Mesodermal cell (in vitro differentiated cells): ENCODE results near the gene DEFB124.

Experiments
- H3K27ac ChIP-seq: 2 replicates; pipeline ENCODE4 v1.7.0; 2013; ENCODE audit warnings: mild to moderate bottlenecking, low read depth, low read length, moderate library complexity; ENCODE audit not compliant: severe bottlenecking
- H3K36me3 ChIP-seq: 2 replicates; pipeline ENCODE4 v1.7.1; 2013; ENCODE audit warnings: mild to moderate bottlenecking, low read length, moderate library complexity; ENCODE audit not compliant: control insufficient read depth, insufficient read depth
- H3K4me1 ChIP-seq: one replicate; pipeline ENCODE4 v1.7.1; 2013; ENCODE audit warnings: mild to moderate bottlenecking, low read length; ENCODE audit not compliant: insufficient read depth, control insufficient read depth, poor library complexity, severe bottlenecking
- H3K4me3 ChIP-seq: 2 replicates; pipeline ENCODE4 v1.7.0; 2013; ENCODE audit warnings: low read length, control low read depth, mild to moderate bottlenecking; ENCODE audit not compliant: insufficient read depth, poor library complexity, severe bottlenecking; ENCODE audit errors: extremely low read depth
- H3K9me3 ChIP-seq: 2 replicates; pipeline ENCODE4 v1.7.1; 2013; ENCODE audit warnings: mild to moderate bottlenecking, low read length, moderate library complexity; ENCODE audit not compliant: control insufficient read depth
- WGBS, 2 experiments: methylation state at CpG; one replicate each; pipeline ENCODE4 v1.1.5; 2013; ENCODE audit warnings: missing lambda C conversion rate in 2 of 2; ENCODE audit not compliant: insufficient coverage in 2 of 2; 5-methylcytosine and 5-hydroxymethylcytosine counted together

Gene DEFB124

GRCh38 chr20:31488115-31488514 is 13.2 kb upstream of the DEFB124 start:
- no peaks in the 10 kb centered on the region for H3K4me1 ChIP-seq
- WGBS, 2 experiments, result 60 to 100% methylated on average over 1 to 2 of the region's 2 CpGs
- H3K9me3 ChIP-seq, result peaks cover 16% of the 10 kb centered on the region
- H3K36me3 ChIP-seq, result no peaks in the 10 kb centered on the region
- H3K27ac ChIP-seq, result no peak overlapping the region
- H3K4me3 ChIP-seq, result no peak overlapping the region

- Histone ChIP-seq H3K4me1 (no peaks in the 10 kb centered on the region), H3K4me3 (no peak overlapping the region), H3K27ac (no peak overlapping the region), H3K9me3 (peaks cover 16% of the 10 kb centered on the region), H3K36me3 (no peaks in the 10 kb centered on the region)
- 71 to 82% methylated on average over 6 to 10 of the region's 31 CpGs for WGBS, 2 experiments
Measured at GRCh38 chr20:31485450-31486339, 10.8 kb upstream of the DEFB124 start.

- Histone ChIP-seq H3K36me3 (no peaks in the 10 kb centered on the region), H3K9me3 (peaks cover 16% of the 10 kb centered on the region), H3K4me1 (no peaks in the 10 kb centered on the region), H3K4me3 (no peak overlapping the region), H3K27ac (no peak overlapping the region)
- 87 to 91% methylated on average over 26 to 36 of the region's 36 CpGs for WGBS, 2 experiments
Measured at GRCh38 chr20:31484001-31484400, 9.1 kb upstream of the DEFB124 start.

GRCh38 chr20:31476643-31477215 is 1.8 kb upstream of the DEFB124 start:
- 65 to 79% methylated on average over 2 of the region's 6 CpGs for WGBS, 2 experiments
- H3K4me1 ChIP-seq, result no peaks in the 10 kb centered on the region
- no peak overlapping the region for H3K27ac ChIP-seq
- H3K36me3 ChIP-seq, result no peaks in the 10 kb centered on the region
- H3K4me3 ChIP-seq, result no peak overlapping the region
- peaks cover 43% of the 10 kb centered on the region for H3K9me3 ChIP-seq

GRCh38 chr20:31476294-31476585 is 1.3 kb upstream of the DEFB124 start:
- Histone ChIP-seq H3K4me1 (no peaks in the 10 kb centered on the region), H3K36me3 (no peaks in the 10 kb centered on the region), H3K27ac (no peak overlapping the region), H3K9me3 (peaks cover 43% of the 10 kb centered on the region), H3K4me3 (no peak overlapping the region)
- WGBS, 2 experiments, result 61 to 76% methylated on average over 3 to 4 of the region's 6 CpGs

GRCh38 chr20:31475472-31476293 is 756 bp upstream of the DEFB124 start:
- H3K9me3 ChIP-seq, result peaks cover 43% of the 10 kb centered on the region
- 75 to 87% methylated on average over 23 to 26 of the region's 29 CpGs for WGBS, 2 experiments
- H3K4me3 ChIP-seq, result no peak overlapping the region
- H3K27ac ChIP-seq, result no peak overlapping the region
- H3K4me1 ChIP-seq, result no peaks in the 10 kb centered on the region
- H3K36me3 ChIP-seq, result no peaks in the 10 kb centered on the region

GRCh38 chr20:31474097-31474436 is 860 bp downstream of the DEFB124 start:
- 58 to 80% methylated on average over 1 to 2 of the region's 2 CpGs for WGBS, 2 experiments
- Histone ChIP-seq H3K4me1 (no peaks in the 10 kb centered on the region), H3K4me3 (no peak overlapping the region), H3K36me3 (no peaks in the 10 kb centered on the region), H3K27ac (no peak overlapping the region), H3K9me3 (peaks cover 43% of the 10 kb centered on the region)

- H3K27ac ChIP-seq, result no peak overlapping the region
- no peaks in the 10 kb centered on the region for H3K4me1 ChIP-seq
- 61 to 64% methylated on average over 4 of the region's 5 CpGs for WGBS, 2 experiments
- H3K36me3 ChIP-seq, result no peaks in the 10 kb centered on the region
- H3K9me3 ChIP-seq, result peaks cover 43% of the 10 kb centered on the region
- no peak overlapping the region for H3K4me3 ChIP-seq
Measured at GRCh38 chr20:31473331-31474096, 1.4 kb downstream of the DEFB124 start.

- 52 to 64% methylated on average over 5 to 6 of the region's 8 CpGs for WGBS, 2 experiments
- H3K4me3 ChIP-seq, result no peak overlapping the region
Measured at GRCh38 chr20:31472395-31473330, 2.3 kb downstream of the DEFB124 start.

More at GRCh38 chr20:31472395-31473330, 2.3 kb downstream of the DEFB124 start:
- peaks cover 43% of the 10 kb centered on the region for H3K9me3 ChIP-seq
- no peak overlapping the region for H3K27ac ChIP-seq
- no peaks in the 10 kb centered on the region for H3K36me3 ChIP-seq
- no peaks in the 10 kb centered on the region for H3K4me1 ChIP-seq
